H9 (cell line): ENCODE measurements around the gene HTRA3. TPM values are rescaled to one million over a fixed set of nuclear protein-coding genes. Genes with fewer than 3 reads are reported as not detected.
A peak's percentile ranks its signal among the peaks of the same experiment; 100 is the strongest.

Source experiments
- DNase-seq: peaks from one replicate; pipeline ENCODE4 v3.0.0-alpha.2; 2017
- H2AFZ ChIP-seq: one replicate; pipeline ENCODE4 v1.6.1; 2013; ENCODE audit warnings: mild to moderate bottlenecking, low read length, control low read depth, moderate library complexity
- H2AK5ac ChIP-seq: 2 replicates; pipeline ENCODE4 v1.6.1; 2013; ENCODE audit warnings: low read length, control low read depth, mixed read lengths; ENCODE audit not compliant: insufficient read length
- H2BK120ac ChIP-seq: one replicate; pipeline ENCODE4 v1.6.1; 2013; ENCODE audit warnings: low read depth, mild to moderate bottlenecking, low read length, control low read depth, inconsistent platforms; ENCODE audit not compliant: poor library complexity, severe bottlenecking
- H2BK12ac ChIP-seq: 2 replicates; pipeline ENCODE4 v1.6.1; 2013; ENCODE audit warnings: low read length, control low read depth, mixed read lengths, low read depth; ENCODE audit not compliant: insufficient read length
- H2BK15ac ChIP-seq: 2 replicates; pipeline ENCODE4 v1.6.1; 2013; ENCODE audit warnings: low read depth, low read length, control low read depth
- H2BK20ac ChIP-seq: one replicate; pipeline ENCODE4 v1.6.1; 2013; ENCODE audit warnings: low read depth, mild to moderate bottlenecking, low read length, control low read depth, inconsistent platforms; ENCODE audit not compliant: poor library complexity, severe bottlenecking
- H2BK5ac ChIP-seq: 2 replicates; pipeline ENCODE4 v1.6.1; 2013; ENCODE audit warnings: low read length, control low read depth, mixed read lengths; ENCODE audit not compliant: insufficient read length
- H3K14ac ChIP-seq: 2 replicates; pipeline ENCODE4 v1.6.1; 2013; ENCODE audit warnings: low read length, control low read depth; ENCODE audit not compliant: insufficient read depth
- H3K18ac ChIP-seq: 2 replicates; pipeline ENCODE4 v1.6.1; 2013; ENCODE audit warnings: low read depth, mild to moderate bottlenecking, mixed read lengths, low read length, control low read depth; ENCODE audit not compliant: insufficient read length
- H3K23ac ChIP-seq: 2 replicates; pipeline ENCODE4 v1.6.1; 2013; ENCODE audit warnings: low read length, control low read depth, mixed read lengths, low read depth; ENCODE audit not compliant: insufficient read length
- H3K23me2 ChIP-seq: 2 replicates; pipeline ENCODE4 v1.6.1; 2013; ENCODE audit warnings: low read depth, mild to moderate bottlenecking, mixed read lengths, low read length, control low read depth; ENCODE audit not compliant: insufficient read length, poor library complexity, severe bottlenecking
- H3K27ac ChIP-seq: 2 replicates; pipeline ENCODE4 v1.5.1; 2013; ENCODE audit warnings: low read length, control low read depth, mixed read lengths, low read depth; ENCODE audit not compliant: insufficient read length
- H3K27me3 ChIP-seq: 2 replicates; pipeline ENCODE4 v1.6.1; 2013; ENCODE audit warnings: low read length, control low read depth, inconsistent platforms; ENCODE audit not compliant: insufficient read depth
- H3K4ac ChIP-seq: 2 replicates; pipeline ENCODE4 v1.6.1; 2013; ENCODE audit warnings: low read depth, mild to moderate bottlenecking, control low read depth, inconsistent platforms, low read length, moderate library complexity
- H3K4me1 ChIP-seq: 2 replicates; pipeline ENCODE4 v1.6.1; 2013; ENCODE audit warnings: low read length, control low read depth, inconsistent platforms; ENCODE audit not compliant: insufficient read depth
- H3K4me2 ChIP-seq: 2 replicates; pipeline ENCODE4 v1.6.1; 2013; ENCODE audit warnings: low read length, control low read depth, mixed read lengths; ENCODE audit not compliant: insufficient read length, insufficient read depth
- H3K56ac ChIP-seq: 2 replicates; pipeline ENCODE4 v1.6.1; 2013; ENCODE audit warnings: low read depth, mild to moderate bottlenecking, mixed read lengths, low read length, control low read depth; ENCODE audit not compliant: insufficient read length
- H3K79me1 ChIP-seq: 2 replicates; pipeline ENCODE4 v1.6.1; 2013; ENCODE audit warnings: low read depth, mild to moderate bottlenecking, moderate library complexity, low read length, control low read depth, inconsistent platforms; ENCODE audit not compliant: insufficient read depth, poor library complexity, severe bottlenecking
- H3K79me2 ChIP-seq: 2 replicates; pipeline ENCODE4 v1.6.1; 2013; ENCODE audit warnings: low read length, control low read depth, inconsistent platforms; ENCODE audit not compliant: insufficient read depth
- H3K9ac ChIP-seq: 2 replicates; pipeline ENCODE4 v1.6.1; 2013; ENCODE audit warnings: low read length, control low read depth, mixed read lengths; ENCODE audit not compliant: insufficient read length; ENCODE audit errors: extremely low read depth
- H3K9me3 ChIP-seq: one replicate; pipeline ENCODE4 v1.6.1; 2013; ENCODE audit warnings: low read depth, low read length, inconsistent platforms; ENCODE audit not compliant: control insufficient read depth
- H3T11ph ChIP-seq: one replicate; pipeline ENCODE4 v1.6.1; 2013; ENCODE audit warnings: mild to moderate bottlenecking, low read length, control low read depth, inconsistent platforms
- H4K20me1 ChIP-seq: one replicate; pipeline ENCODE4 v1.6.1; 2013; ENCODE audit not compliant: control insufficient read depth, insufficient read length, insufficient read depth
- H4K5ac ChIP-seq: 2 replicates; pipeline ENCODE4 v1.6.1; 2013; ENCODE audit warnings: low read depth, mild to moderate bottlenecking, mixed read lengths, low read length, control low read depth; ENCODE audit not compliant: insufficient read length
- H4K8ac ChIP-seq: replicated peaks from 2 replicates; pipeline ENCODE4 v1.6.1; 2013; ENCODE audit warnings: low read length, control low read depth, mixed read lengths, low read depth; ENCODE audit not compliant: insufficient read length
- H4K91ac ChIP-seq: 2 replicates; pipeline ENCODE4 v1.6.1; 2013; ENCODE audit warnings: low read depth, mild to moderate bottlenecking, moderate library complexity, mixed read lengths, low read length, control low read depth; ENCODE audit not compliant: insufficient read length
- H3K27ac Mint-ChIP-seq, 3 experiments: 2 replicates in 2 of 3; 3 replicates in 1 of 3; pipeline ENCODE4 v1.8.0; 2020 to 2021; ENCODE audit warnings: mixed read lengths in 3 of 3, mild to moderate bottlenecking in 1 of 3, moderate library complexity in 1 of 3
- H3K27me3 Mint-ChIP-seq: 2 replicates; pipeline ENCODE4 v1.8.0; 2021; ENCODE audit warnings: low read depth, mild to moderate bottlenecking, moderate library complexity, mixed read lengths
- H3K36me3 Mint-ChIP-seq, 3 experiments: 2 replicates in 2 of 3; 3 replicates in 1 of 3; pipeline ENCODE4 v1.8.0; 2020 to 2021; ENCODE audit warnings: low read depth in 3 of 3, mixed read lengths in 3 of 3; ENCODE audit not compliant: insufficient read depth in 1 of 3
- H3K4me1 Mint-ChIP-seq, 2 experiments: 2 replicates each; pipeline ENCODE4 v1.8.0; 2020; ENCODE audit warnings: mixed read lengths in 2 of 2
- H3K4me3 Mint-ChIP-seq, 2 experiments: 2 replicates in 1 of 2; 3 replicates in 1 of 2; pipeline ENCODE4 v1.8.0; 2020 to 2021; ENCODE audit warnings: mild to moderate bottlenecking in 2 of 2, mixed read lengths in 2 of 2, moderate library complexity in 1 of 2
- H3K9me3 Mint-ChIP-seq, 2 experiments: 2 replicates in 1 of 2; 3 replicates in 1 of 2; pipeline ENCODE4 v1.8.0; 2020; ENCODE audit warnings: mild to moderate bottlenecking in 2 of 2, mixed read lengths in 2 of 2, moderate library complexity in 1 of 2
- CTCF ChIP-seq: fragments of 200-600 bp; sonication (generic); conservative IDR thresholded peaks from 3 replicates; pipeline ENCODE4 v1.8.0; 2021; ENCODE audit warnings: antibody characterized with exemption, mild to moderate bottlenecking
- WGBS: extraction: QIAGEN DNeasy Blood & Tissue Kit; methylation state at CpG from one replicate; pipeline ENCODE4 v1.1.7; 2013; ENCODE audit warnings: missing lambda C conversion rate, low lambda C conversion rate, mixed read lengths; ENCODE audit not compliant: insufficient read length; ENCODE audit errors: extremely low coverage; 5-methylcytosine and 5-hydroxymethylcytosine counted together
- total RNA-seq: library from RNA; stranded (reverse); gene quantifications from 2 replicates; pipeline ENCODE4 v1.2.1, GENCODE V29; 2021

The HTRA3 gene
- total RNA-seq, 1 experiment from 2014 or later: 3.0 TPM

GRCh38 chr4:8315435-8316250 is 46.1 kb downstream of the HTRA3 start:
- Histone ChIP-seq H4K91ac (no peak overlapping the region), H2BK120ac (no peak overlapping the region), H3K9me3 (no peaks in the 10 kb centered on the region), H4K20me1 (no peaks in the 10 kb centered on the region), H2AK5ac (no peak overlapping the region), H3K4me1 (no peaks in the 10 kb centered on the region; the same call in 1 of the 2 replicates), H2BK5ac (no peak overlapping the region), H3K27ac (no peak overlapping the region), H2AFZ (no peak overlapping the region), H3K23ac (no peak overlapping the region), H3K79me2 (no peaks in the 10 kb centered on the region), H3K18ac (no peak overlapping the region), H3K23me2 (no peaks in the 10 kb centered on the region), H3K4ac (no peak overlapping the region), H3K79me1 (no peaks in the 10 kb centered on the region), H3K4me2 (no peak overlapping the region), H2BK12ac (no peak overlapping the region), H3T11ph (no peak overlapping the region), H3K9ac (no peak overlapping the region), H4K5ac (no peak overlapping the region), H4K8ac (no peak overlapping the region), H2BK20ac (no peak overlapping the region), H2BK15ac (no peak overlapping the region), H3K14ac (no peak overlapping the region), H3K27me3 (no peaks in the 10 kb centered on the region), H3K56ac (no peak overlapping the region)
- no peak overlapping the region for H3K4me3 Mint-ChIP-seq
- DNase-seq: peak; percentile 69
- H3K9me3 Mint-ChIP-seq: peaks cover 3 to 7% of the 10 kb centered on the region in 2 experiments; a peak in 3 of 5 replicates
- no peaks in the 10 kb centered on the region for H3K36me3 Mint-ChIP-seq
- H3K4me1 Mint-ChIP-seq: peaks cover 18 to 19% of the 10 kb centered on the region in 2 experiments
- H3K27me3 Mint-ChIP-seq: peaks cover 21% of the 10 kb centered on the region
- no peak for TF ChIP-seq CTCF
- H3K27ac Mint-ChIP-seq: peak overlapping the region in 2 of 3 experiments; percentile 79 to 89; a peak in 3 of 7 replicates
- no CpG with 5 or more reads among the region's 21 CpGs for WGBS
